NK-92 (cell line): ENCODE data around the gene CCDC90B.
"Not testable (repeated sequence)": the region's sequence is repeated elsewhere in the genome, so short reads cannot be mapped to it uniquely, and the experiment has no call there.

Experiments used
- DNase-seq: peaks from one replicate; lab custom pipeline; 2025; ENCODE audit not compliant: unreplicated experiment; lab: John Stamatoyannopoulos, UW

Gene CCDC90B

GRCh38 chr11:83292709-83293456 lies 6.7 kb upstream of the CCDC90B start:
- no peak for DNase-seq

DNA sequence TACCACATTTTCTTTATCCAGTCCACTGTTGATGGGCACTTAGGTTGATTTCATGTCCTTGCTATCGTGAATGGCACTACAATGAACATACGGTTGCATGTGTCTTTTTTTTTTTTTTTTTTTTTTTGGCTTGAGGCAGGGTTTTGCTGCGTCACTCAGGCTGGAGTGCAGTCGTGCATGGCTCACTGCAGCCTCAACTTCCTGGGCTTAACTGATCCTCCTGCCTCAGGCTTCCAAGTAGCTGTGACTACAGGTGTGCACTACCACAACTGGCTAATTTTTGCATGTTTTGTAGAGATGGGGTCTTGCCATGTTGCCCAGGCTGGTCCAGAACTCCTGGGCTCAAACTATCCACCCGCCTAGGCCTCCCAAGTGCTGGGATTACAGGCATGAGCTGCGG lies 1.5 kb upstream of the CCDC90B start:
- no peak for DNase-seq

GRCh38 chr11:83285151-83285770 lies 906 bp downstream of the CCDC90B start:
- no peak for DNase-seq

- DNase-seq: no peak
Observed at GRCh38 chr11:83284501-83285150, 1.5 kb downstream of the CCDC90B start.

- DNase-seq: no peak
Observed at GRCh38 chr11:83282084-83282716, 4.0 kb downstream of the CCDC90B start.

- no peak for DNase-seq
Observed at GRCh38 chr11:83280256-83280655, 5.9 kb downstream of the CCDC90B start.

DNA sequence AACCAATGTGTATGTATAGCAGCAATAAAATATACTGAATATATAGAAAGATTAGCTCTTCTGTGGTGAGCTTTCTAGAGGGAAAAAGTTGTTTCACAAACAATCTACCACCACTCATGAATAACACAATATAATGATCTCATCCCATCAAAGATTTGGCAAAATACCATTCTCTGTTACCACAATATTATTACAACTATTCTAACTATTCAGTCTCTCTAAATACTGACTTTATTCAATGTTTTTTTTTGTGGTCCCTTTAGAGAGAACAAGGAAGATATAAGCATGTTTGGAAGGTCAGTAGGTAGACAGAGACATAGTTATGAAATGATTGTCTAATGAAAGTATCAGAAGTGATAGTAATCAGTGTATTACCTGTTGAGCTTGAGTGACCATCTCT lies 7.8 kb downstream of the CCDC90B start:
- no peak for DNase-seq

DNA sequence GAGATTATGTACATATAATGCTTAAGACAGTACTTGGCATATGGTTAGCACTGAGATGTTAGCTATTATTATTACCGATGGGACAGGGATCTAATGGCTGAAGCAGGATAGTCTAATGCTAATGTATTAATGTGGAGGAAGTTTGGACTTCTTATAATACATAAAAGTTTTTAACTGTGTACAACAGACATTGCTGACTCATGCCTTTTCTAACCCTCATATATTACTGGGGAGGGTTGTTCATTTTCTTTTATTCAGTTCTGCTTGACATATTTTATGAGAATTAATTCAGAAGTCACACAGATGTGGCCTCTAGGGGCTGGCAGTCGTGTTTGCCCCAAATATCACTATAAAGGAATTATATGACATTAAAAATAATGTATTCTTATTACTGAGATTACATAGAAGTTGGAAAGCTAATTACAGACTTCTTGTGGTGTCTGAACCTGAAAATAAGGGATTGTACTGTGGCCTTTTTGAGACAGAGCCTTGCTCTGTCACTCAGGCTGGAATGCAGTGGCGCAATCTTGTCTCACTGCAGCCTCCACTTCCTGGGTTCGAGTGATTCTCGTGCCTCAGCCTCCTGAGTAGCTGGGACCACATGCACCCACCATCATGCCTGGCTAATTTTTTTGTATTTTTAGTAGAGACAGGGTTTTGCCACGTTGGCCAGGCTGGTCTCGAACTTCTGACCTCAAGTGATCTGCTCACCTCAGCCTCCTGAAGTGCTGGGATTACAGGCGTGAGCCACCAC lies 10.1 kb downstream of the CCDC90B start:
- DNase-seq: no peak

GRCh38 chr11:83272627-83273026 lies 13.5 kb downstream of the CCDC90B start:
- DNase-seq: no peak

- DNase-seq: not testable (repeated sequence)
Observed at GRCh38 chr11:83271734-83272133, 14.4 kb downstream of the CCDC90B start.

DNA sequence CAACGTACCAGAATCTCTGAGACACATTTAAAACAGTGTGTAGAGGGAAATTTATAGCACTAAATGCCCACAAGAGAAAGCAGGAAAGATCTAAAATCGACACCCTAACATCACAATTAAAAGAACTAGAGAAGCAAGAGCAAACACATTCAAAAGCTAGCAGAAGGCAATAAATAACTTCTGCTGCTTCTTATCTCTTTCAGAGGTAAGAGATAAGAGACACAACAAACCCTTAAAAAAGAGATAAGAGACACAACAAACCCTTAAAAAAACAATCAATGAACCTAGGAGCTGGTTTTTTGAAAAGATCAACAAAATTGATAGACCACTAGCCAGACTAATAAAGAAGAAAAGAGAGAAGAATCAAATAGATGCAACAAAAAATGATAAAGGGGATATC lies 17.1 kb downstream of the CCDC90B start:
- DNase-seq: not testable (repeated sequence)

DNA sequence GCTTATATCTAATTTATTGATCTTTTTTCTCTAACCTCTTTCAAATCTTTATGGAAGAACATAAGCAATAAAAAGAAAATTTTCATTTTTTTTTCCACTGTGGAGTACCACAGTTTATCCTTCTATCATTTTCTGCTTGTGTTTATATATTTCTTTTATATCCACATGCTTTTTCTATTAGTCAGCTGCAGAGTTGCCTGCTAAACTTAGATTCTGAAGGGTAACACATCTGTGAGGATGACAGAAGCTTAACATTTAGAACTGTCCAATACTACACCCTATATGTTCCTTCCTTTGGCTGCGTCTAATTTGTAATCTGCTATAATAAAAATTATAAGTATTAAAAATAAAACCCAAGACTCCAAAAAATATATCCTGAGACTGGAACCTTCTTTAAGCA lies 20.8 kb downstream of the CCDC90B start:
- DNase-seq: no peak

- no peak for DNase-seq
Observed at GRCh38 chr11:83259559-83259958, 26.6 kb downstream of the CCDC90B start.

- no peak for DNase-seq
Observed at GRCh38 chr11:83257761-83258168, 28.4 kb downstream of the CCDC90B start.

- DNase-seq: no peak
Observed at GRCh38 chr11:83256602-83257340, 29.4 kb downstream of the CCDC90B start.

- no peak for DNase-seq
Observed at GRCh38 chr11:83255366-83255765, 30.8 kb downstream of the CCDC90B start.

- no peak for DNase-seq
Observed at GRCh38 chr11:83252941-83253340, 33.2 kb downstream of the CCDC90B start.

DNA sequence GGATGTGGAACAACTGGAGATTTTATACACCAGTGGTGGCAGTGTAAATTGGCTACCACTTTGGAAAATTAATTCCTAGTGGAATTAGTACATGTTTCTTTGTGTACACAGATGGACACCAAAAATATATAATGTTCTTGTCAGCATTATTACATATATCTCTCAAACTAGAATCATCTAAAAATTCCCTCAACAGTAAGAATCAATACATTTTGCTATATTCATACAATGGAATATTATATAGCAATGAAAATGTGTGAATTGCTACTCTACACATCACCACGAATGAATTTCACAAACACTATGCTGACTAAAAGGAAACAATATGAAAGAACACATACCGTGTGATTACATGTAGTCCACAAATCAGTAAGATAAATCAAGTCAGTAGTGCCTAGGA lies 33.9 kb downstream of the CCDC90B start:
- no peak for DNase-seq

- DNase-seq: no peak
Observed at GRCh38 chr11:83249972-83250593, 36.1 kb downstream of the CCDC90B start.

DNA sequence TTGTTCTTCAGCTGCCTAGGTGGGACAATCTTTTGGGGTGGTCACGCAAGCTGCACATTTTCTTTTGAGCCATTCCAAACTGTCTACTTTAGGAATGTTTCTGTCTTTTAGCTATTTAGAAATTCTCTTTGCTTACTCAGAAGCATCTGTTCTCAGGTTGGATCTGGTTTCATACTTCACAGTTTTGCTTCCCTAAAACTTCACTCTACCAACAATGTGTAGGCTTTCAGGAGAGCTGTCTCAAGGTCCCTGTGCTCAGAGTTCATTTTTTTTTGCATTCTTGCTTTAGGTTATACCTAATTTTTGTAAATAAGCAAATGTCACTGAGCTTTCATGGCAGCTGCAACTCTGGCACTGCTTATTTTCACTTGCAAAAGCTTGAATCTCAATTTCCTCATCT lies 36.7 kb downstream of the CCDC90B start:
- DNase-seq: no peak
